Endometrial microvascular endothelial cells (primary cell): ENCODE measurements around the gene MYOM3. TPM values are rescaled to one million over a fixed set of nuclear protein-coding genes. Genes with fewer than 3 reads are reported as not detected.

Experiments
- in situ Hi-C: cut with HindIII; loops from 2 replicates; pipeline ENCODE4 v1.10.0; 2017; ENCODE audit warnings: low sequenced_read_pairs, low pct_unique_long_range_greater_than_20kb; ENCODE audit errors: inconsistent ontology term
- total RNA-seq: library from RNA; depleted of rRNA; stranded (reverse); fragments of >200 nt; gene quantifications from one replicate; pipeline ENCODE4 v1.2.3, GENCODE V29; 2015; ENCODE audit errors: inconsistent ontology term

Gene MYOM3
- total RNA-seq, 1 donor from 2014 or later = not detected

DNA sequence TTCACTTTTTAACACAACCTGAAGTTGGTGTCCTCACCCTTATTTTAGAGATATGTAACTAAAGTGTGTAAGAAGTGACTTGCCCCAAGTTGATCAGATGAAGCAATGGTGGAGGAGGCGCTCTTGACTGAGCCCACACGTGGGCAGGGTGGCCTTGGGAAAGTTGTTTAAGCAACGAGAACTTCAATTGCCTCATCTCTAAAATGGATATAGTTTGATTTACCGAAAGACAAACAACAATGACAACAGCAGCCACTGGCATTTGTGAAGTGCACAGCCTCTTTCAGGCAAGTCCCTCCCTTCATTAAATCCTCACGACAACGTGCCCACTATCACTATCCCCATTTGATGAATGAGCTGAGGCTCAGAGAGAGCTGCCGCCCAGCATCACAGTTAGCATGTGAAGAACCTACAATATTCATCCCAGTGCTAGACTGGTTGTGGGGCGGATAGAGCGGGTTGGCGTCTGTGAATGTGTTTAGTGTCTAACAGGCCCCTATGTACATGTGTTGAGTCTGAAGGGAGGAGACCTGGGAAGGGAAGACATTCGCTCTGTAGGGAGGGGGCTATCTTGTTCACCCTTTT is 28.0 kb upstream of the MYOM3 start:
- in situ Hi-C loops = no loop called here

DNA sequence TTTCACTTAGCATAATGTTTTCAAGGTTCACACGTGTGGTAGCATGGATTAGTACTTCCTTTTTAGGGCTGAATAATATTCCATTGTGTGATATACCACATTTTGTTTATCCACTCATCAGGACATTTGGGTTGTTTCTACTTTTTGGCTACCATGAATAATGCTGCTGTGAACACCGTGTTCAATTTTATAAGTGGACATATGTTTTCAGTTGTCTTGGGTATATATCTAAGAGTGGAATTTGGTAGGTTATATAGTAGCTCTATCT is 27.2 kb upstream of the MYOM3 start:
- in situ Hi-C loops = no loop called here

DNA sequence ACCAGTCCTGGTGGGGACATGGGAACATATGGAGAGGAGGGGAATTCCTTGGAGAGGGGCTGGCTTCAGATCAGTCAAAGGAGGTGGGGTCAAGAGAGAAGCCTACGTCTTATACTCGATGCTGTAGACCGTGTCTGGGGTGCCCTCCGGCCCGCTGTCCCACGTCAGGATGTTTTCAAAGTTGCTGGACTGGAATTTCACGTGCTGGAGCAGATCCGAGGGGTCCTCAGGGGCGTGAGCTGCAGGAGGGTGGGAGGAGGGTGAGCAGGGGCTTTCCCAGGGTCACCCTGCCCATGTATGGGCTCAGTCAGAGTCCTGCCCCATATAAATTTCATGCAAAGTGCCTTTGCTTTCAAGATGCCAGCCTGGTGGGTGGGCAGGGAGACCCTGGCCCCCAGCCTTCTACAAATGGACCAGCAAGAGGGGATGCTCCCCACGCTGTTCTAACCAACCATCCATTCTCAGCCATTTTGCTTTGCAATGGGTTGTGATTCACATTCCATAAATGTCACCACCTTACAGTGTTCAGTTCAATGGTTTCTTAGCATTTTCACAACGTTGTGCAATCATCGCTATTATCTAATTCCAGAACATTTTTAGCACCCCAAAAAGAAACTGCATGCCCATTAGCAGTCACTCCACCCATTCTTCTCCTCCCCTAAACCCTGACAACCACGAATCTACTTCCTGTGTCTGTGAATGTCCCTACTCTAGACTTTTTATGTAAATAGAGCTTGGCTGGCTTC is 26.7 kb upstream of the MYOM3 start:
- in situ Hi-C loops = no loop called here

DNA sequence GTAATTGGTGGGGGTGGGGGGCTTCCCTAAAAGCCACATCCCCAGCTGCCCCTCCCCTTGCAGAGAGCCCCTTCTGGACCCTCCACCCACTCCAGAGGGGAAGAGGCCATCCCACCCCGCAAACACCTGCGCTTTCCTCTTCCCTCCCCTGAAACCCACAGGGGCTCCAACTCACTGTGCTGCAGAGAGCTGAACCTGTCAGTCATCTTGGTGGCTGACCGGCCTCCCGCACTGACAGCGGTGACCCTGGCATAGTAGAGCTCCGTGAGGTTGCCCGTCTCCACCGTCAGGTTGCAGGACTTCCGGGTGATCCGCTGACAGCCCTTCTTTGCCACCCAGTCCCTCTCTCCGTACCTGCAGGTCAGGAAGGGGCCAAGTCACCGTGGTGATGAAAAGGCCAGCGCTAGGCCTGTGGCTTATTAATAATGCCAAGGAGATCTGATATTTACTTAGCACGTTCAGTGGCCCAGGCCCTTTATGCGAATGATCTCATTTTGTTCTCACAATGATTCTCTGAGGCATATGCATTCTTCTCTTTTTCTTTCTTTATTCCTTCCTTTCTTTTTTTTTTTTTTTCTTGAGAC is 25.1 kb upstream of the MYOM3 start:
- in situ Hi-C loops = no loop called here

DNA sequence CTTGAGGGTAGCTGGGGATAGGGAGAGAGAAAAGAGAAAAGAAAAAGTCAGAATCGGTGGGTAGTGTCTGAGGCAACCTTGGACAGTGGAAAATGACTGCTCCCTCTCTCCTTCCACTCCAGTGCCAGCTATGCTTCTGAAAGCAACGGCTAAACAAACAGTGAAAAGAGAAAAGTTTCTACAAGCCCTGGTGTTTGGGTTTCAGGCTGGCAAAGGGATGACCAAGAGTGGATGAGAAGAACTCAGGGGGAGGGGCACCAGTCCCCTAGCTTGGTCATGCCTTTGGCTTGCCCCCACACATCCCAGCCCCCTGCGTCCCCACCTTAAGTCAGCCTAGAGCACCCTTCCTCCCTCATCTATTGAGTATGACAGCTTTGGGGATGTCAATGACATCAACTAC is 22.4 kb upstream of the MYOM3 start:
- in situ Hi-C loops = no loop called here

DNA sequence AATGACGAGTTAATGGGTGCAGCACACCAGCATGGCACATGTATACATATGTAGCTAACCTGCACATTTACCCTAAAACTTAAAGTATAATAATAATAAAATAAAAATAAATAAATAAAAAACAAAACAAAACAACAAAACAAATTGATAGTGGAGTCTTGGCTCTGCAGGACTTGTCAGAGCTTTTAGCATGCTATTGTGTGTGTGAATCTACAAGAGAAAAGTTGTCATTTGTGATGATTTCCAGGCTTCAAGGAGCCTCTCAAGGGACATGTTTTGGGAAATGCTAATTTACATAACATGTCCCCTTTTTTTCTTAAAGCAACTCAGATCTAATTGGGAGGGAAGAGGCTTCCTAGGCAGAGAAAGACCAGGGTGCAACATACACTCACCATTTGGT is 21.9 kb upstream of the MYOM3 start:
- in situ Hi-C loops = no loop called here

DNA sequence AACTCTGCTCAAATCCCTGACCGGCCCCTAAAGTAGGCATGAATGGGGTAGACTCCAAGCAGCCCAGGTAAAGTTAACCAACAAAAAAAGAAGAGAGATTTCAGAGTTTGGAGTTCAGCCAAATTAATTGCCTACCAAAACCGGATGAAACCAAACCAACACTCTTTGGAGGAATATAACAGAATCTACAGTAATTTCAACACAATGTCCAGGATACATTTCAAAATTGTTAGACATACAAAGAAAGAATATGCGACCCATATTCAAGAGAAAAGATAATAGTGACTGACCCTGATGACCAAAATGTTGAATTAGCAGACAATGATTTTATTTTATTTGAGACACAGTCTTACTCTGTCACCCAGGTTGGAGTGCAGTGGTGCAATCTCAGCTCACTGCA is 18.4 kb upstream of the MYOM3 start:
- in situ Hi-C loops = no loop called here

DNA sequence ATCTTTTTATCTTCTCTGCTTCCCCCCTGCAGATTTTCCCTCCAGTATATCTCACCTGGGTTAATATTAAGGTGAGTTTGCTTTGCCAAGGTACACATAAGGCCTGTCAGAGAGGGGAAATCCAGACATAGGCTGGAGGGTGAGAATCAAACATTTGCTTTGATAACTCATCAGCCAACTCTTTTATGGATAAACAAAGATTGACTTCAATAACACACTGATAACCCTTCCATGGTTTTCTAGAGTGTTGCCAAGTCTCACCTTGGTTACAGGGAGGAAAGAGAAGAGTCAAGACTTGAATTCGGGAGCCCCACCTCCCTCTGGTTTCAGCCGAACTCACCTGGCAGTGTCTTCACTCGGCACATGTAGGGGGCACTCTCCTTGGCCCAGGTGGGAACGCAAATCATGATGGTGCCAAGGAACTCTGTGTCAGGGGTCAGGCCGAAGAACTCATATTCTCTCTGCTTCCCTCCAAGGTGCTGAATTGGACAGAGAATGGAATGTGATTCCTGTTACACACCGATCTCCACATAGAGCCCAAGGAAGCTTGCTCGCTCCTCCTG is 15.9 kb upstream of the MYOM3 start:
- in situ Hi-C loops = no loop called here

DNA sequence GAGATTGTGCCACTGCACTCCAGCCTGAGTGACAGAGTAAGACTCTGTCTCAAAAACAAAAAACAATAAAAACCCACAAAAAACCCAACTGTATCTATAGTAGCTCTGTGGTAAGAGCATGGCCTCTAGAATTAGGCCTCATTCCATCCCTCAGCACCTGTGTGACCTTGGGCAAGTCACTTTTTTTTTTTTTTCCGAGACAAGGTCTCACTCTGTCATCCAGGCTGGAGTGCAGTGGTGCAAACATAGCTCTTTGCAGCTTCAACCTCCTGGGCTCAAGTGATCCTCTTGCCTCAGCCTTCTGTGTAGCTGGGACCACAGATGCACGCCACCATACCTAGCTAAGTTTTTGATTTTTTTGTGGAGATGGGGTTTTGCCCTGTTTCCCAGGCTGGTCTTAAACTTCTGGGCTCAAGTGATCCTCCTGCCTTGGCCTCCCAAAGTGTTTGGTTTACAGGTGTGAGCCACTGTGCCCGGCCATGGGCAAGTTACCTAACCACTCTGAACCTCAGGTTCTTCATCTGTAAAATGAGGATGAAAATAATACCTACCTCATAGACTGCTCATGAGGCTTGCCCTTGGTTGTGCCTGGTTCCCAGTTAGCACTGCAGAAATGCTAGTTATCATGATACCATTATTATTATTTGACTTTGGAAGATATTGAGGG is 15.3 kb upstream of the MYOM3 start:
- in situ Hi-C loops = no loop called here

DNA sequence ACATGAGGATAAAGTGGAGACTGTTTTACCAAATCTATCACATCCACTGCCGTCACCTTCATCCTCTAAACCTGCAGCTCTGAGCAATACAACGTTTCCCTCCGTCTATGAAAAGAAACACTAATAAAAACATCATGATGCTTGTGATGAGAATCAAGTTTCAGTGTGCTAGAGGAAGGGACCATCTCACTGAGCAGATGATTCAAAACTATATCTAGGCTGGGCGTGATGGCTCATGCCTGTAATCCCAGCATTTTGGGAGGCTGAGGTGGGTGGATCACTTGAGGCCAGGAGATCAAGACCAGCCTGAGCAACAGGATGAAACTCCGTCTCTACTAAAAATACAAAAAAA is 14.7 kb upstream of the MYOM3 start:
- in situ Hi-C loops = no loop called here

DNA sequence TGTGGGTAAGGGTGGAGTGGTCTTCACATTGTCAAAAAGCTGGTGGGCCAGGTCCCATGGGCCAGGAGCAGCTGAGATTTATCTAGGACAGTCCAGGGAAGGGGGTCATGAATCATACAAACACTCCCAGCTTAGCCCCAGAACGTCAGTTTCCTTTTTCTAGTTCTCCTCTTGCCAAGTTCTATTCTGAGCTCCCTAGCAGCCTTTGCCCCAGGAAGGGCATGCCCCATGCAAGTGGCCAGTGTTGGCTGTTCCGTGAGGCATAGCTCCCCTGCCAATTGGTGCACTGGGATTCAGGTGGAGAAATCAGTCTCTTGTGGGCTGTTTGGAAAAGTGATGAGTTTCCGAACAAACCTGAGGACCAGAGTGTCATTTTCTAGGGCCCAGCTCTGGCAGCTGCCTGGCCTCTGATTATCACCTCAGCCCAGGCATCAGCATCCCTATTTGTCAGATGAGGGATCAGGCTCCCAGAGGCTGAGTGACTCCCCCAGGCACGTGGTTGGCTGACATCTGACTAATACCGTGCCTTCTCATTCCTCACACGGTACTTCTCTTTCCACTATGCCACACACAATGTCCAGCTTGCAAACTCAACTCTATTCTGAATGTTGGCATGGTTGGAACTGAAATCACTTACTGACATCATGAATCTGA is 14.2 kb upstream of the MYOM3 start:
- in situ Hi-C loops = no loop called here

DNA sequence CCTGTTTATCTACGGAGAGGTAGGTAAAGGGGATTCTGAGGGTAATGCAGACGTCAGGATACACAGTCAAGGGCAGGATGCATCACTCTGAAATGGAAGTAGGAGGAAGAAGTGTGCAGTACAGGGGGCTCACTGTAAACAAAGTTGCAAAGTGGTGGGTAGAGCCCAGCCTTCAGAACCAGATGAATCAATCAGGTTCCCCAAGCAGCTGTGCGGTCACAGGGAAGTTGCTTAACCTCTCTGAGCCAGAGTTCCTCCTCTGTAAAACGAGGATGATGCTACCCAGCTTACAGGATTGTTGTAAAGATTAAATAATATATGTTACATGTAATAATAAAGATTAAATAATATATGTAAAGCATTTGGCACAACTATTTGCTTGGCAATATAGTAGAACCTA is 13.5 kb upstream of the MYOM3 start:
- in situ Hi-C loops = no loop called here

DNA sequence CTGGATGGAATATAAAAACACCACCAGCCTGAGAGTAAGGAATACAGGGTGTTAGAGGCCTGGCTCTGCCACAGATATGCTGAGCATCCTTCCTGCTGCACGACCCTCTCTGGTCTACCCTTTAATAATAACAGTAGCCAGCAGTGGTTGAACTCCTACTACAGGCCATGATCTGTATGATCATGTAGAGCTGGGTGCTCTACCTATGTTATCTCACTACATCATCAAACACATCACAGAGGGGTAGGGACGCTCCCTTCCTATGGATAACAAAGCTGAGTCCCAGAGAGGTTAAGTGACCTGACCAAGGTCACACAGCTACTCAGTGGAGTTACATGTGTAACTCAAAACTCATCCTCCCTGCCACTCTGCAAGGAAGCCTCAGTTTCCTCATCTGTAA is 13.0 kb upstream of the MYOM3 start:
- in situ Hi-C loops = no loop called here

DNA sequence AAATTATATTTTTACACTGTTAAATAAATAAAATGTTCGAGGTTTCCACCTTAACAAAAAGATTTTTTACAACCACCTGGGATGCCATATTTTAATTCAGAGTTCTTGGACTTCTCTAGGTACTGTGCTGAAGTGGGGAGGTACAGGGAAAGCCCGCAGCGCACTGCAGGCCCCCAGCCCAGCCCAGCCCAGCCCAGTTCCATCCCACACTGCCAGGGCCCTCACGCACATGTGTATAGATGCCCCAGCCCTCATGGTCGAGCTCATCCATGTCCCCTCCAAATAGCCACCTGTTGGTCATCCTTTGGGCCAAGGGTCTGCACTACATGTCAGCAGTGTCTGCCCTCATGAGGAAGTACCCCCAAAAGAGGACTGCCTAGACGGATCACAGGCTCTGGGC is 11.7 kb upstream of the MYOM3 start:
- in situ Hi-C loops = no loop called here

DNA sequence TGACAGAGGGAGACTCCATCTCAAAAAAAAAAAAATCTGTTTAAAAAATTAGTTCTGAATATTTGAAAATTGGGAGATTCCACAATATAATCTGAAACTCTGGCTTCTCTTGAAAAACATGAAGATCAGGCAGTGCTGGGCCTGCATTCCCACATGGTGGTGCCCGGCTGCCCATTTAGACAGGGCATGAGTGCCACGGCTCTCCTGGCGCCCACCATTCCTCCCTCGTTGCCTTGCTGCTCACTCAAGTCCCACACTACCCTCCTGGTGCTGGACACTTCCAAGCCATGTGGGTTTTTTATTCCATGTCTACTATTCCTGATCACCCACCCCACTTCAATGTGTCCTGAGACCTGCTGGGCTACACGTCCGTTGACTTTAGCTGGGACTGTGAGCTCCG is 10.8 kb upstream of the MYOM3 start:
- in situ Hi-C loops = no loop called here

DNA sequence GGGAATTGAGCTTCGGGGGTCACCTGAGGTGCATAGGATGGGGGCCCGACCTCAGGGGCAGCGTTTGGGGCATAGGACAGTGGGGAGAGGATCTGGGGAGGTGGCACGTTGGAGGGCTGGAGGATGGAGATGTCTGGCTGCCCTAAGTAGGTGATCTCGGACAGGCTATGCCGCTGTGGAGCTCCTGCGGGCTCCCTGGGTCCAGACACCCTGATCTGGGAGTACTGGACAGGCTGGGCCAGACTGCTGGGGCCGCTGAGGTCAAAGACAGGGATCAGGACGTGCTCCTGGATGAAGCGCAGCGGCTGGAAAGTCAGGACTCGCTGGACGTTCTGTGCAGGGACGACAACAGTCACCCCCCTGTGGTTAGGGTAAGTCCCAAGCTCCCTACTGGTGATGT is 9.5 kb upstream of the MYOM3 start:
- in situ Hi-C loops = no loop called here

DNA sequence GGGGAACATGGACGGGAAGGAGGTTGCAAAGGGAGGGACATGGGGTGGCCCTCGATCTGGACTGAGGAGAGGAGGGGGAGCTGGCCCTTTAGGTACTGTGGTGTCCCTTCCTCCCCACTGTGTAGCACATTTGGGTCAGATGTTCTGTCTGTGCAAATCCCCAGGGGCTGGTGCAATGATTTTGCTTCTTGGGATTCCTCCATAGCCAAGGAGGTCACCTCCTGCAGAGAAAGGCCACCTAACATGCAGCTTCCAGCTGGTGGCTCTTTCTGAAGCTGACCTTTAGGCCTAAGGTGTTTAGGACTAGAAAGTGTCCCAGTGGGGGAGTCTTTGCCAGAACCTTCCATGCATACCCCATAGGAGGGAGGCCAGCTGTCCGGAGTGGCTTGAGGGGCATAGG is 9.0 kb upstream of the MYOM3 start:
- in situ Hi-C loops = no loop called here

DNA sequence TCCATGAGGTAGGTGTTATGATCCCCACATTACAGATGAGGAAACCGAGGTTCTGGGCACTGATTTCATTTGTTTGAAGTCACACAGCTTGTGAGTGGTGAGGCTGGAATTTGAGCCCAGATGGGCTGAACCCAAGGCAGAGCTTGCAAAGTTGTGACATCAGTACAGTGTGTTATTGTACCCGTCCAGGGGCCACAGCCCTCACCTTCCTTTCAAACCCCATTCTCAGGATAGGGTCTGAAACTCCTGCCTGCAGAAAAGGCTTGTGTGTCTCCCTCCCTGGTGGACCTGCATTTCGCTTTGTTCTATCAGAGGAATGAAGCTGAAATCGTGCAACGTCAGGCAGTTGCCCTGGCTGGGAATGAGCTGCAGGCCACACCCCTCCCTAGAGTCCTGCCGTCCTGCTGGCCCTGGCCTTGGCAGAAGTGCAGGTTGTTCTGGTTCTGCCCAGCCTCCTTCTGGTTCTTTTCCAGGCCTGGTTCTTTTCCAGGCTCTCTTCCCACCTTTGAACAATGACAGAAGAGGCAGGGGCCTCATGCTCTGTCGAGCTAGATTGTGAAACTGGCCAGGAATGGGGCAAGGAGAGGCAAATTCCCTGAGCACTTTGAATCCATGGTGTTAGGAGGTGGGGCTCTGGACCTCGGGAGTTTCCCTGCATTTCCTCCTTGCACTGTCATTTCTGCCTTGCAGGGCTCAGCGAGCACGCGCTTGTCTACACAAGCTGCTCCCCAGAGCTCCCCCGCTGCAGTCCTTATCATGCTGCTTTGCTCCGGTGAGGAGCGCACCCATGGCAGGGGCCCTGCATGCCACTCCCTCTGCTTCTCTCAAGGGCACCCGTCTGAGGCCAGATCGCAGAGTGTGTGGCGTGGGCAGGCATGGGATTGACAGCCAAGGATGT is 8.2 kb upstream of the MYOM3 start:
- in situ Hi-C loops = no loop called here

DNA sequence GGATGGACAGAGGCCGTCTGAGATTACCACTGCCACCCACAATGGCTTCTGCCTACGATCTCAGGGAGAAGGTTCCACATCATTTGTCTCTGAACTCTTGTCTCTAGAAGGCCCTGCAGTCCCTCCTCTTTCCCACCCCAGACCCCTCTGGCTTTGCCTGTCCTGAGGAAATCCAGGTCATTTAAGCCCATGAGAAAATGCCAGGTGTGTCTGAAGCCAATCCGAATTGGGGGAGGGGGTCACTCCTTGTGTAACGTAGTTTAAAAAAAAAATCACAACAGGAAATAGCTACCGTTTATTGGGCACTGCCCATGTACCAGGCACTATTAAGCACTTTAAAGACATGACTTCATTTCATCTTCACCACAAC is 7.5 kb upstream of the MYOM3 start:
- in situ Hi-C loops = no loop called here
